ENCODE measurements around the gene SCRG1. TPM values are rescaled to one million over a fixed set of nuclear protein-coding genes. Genes with fewer than 3 reads are reported as not detected.

SCRG1 gene
- total RNA-seq, 1 donor = under 0.01 TPM

DNA sequence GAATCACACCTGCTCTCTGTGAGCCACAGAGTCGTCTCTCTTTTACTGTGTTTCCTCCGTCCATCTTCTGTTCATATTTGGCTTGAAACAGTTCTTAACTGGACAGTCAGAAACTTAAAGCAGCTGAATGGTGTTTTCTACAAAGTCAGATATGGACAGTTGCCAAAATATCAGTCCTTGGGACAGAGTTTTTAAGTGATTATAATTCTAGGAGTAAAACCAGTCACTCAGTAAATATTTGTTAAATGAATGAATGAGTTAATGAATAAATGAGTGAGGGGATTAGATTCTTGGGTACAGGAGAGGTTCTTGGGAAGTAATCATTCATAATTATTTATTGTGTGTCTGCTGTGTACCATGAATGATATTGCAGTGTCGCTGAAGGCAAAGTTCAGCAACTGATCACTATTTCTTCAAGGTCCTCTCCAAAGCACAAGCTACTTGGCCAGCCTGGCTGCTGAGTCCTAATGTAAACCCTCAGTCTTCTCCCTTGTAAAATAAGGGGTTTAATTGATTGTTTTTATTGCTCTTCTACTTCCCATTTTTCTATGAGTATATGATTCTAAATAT is 5.5 kb upstream of the SCRG1 start:
- TF ChIP-seq, protein P1, sequence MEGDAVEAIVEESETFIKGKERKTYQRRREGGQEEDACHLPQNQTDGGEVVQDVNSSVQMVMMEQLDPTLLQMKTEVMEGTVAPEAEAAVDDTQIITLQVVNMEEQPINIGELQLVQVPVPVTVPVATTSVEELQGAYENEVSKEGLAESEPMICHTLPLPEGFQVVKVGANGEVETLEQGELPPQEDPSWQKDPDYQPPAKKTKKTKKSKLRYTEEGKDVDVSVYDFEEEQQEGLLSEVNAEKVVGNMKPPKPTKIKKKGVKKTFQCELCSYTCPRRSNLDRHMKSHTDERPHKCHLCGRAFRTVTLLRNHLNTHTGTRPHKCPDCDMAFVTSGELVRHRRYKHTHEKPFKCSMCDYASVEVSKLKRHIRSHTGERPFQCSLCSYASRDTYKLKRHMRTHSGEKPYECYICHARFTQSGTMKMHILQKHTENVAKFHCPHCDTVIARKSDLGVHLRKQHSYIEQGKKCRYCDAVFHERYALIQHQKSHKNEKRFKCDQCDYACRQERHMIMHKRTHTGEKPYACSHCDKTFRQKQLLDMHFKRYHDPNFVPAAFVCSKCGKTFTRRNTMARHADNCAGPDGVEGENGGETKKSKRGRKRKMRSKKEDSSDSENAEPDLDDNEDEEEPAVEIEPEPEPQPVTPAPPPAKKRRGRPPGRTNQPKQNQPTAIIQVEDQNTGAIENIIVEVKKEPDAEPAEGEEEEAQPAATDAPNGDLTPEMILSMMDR (IDR thresholded peaks at IDR 0.05; ENCODE audit: insufficient read depth, low read depth, low read length) = no peak
- no peak overlapping the region for H3K4me3 ChIP-seq (ENCODE audit: low read depth, low read length)
- no peak for DNase-seq (ENCODE audit: low read depth)

DNA sequence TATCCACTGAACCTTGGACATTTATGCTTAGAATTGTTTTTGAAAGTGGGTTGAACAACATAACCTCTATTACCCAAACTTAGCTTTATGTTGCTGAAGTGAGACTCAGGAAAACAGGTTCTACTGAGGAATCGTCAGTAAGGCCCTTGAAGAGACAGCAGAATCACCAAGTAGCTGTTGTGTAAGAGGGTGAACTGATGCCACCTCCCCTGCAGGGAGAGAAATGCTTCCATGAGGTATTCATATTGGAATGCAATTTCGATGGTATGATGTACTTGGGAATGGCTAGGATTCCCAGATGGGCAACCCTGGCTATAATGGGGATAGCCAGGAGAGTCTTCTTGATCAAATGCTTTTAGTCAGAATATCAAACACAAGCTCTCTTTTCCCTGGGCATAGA is 4.1 kb upstream of the SCRG1 start:
- TF ChIP-seq, protein P1 (IDR thresholded peaks at IDR 0.05; ENCODE audit: insufficient read depth, low read depth, low read length) = no peak
- no peak overlapping the region for H3K4me3 ChIP-seq (ENCODE audit: low read depth, low read length)
- no peak for DNase-seq (ENCODE audit: low read depth)

DNA sequence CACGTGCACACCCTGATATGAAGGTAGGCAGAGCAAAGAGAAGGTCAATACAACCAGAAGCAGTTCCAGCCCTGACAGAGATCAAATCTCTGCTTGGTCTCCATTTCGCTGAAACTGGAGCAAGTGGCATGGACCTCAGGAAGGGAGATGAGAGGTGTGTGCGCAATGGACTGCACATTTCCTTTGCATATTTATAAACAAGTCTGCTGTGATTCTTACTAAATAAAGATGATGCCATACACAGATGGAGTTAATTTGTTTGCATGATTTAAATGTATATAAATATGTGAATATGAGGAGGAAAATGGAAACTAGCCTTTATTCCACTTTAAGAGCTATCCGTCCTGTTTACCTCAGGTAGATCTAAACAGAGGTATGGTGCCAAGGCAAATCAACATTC is 2.1 kb upstream of the SCRG1 start:
- no peak overlapping the region for H3K4me3 ChIP-seq (ENCODE audit: low read depth, low read length)
- TF ChIP-seq, protein P1 (IDR thresholded peaks at IDR 0.05; ENCODE audit: insufficient read depth, low read depth, low read length) = no peak
- no peak for DNase-seq (ENCODE audit: low read depth)

- DNase-seq (ENCODE audit: low read depth) = no peak
- H3K4me3 ChIP-seq (ENCODE audit: low read depth, low read length) = no peak overlapping the region
- TF ChIP-seq, protein P1 (IDR thresholded peaks at IDR 0.05; ENCODE audit: insufficient read depth, low read depth, low read length) = no peak
Observed at GRCh38 chr4:173398220-173398619, 696 bp downstream of the SCRG1 start.

DNA sequence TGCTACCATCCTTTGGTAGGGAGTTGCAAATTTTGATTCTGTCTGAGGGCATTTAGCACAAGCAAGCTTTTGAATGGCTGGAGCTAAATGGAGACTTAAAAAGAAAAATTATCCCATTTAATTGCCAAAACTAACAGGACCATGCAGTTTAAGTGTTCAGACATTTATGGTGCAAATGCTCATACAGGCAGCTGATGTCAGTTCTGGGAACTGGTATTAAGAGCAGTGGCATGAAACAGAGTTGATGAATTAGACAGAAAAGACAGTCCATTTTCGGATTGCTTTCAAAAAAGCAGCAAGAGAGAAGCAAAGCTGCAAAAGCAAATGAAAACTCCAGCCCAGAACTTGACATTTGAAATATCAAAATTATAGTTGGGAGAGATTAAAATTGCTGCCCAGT is 1.3 kb downstream of the SCRG1 start:
- no peak overlapping the region for H3K4me3 ChIP-seq (ENCODE audit: low read depth, low read length)
- TF ChIP-seq, protein P1 (IDR thresholded peaks at IDR 0.05; ENCODE audit: insufficient read depth, low read depth, low read length) = no peak
- no peak for DNase-seq (ENCODE audit: low read depth)

DNA sequence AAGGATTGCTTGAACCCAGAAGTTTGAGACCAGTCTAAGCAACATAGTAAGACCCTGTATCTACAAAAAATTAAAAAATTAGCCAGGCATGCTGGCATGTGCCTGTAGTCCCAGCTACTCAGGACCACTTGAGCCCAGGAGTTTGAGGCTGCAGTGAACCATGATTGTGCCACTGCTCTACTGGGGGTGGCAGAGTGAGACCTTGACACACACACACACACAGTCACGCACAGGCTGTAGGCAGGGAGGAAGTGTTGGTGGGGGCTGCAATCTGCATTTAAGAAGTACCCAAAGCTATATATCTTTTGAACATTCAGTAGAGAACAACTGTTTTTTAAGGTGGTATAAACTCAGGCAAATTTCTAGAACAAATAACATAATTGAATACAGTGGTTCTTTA is 7.2 kb downstream of the SCRG1 start:
- no peak for DNase-seq (ENCODE audit: low read depth)
- TF ChIP-seq, protein P1 (IDR thresholded peaks at IDR 0.05; ENCODE audit: insufficient read depth, low read depth, low read length) = no peak
- no peak overlapping the region for H3K4me3 ChIP-seq (ENCODE audit: low read depth, low read length)

GRCh38 chr4:173386751-173387150 is 12.2 kb downstream of the SCRG1 start:
- H3K4me3 ChIP-seq (ENCODE audit: low read depth, low read length) = no peak overlapping the region
- TF ChIP-seq, protein P1 (IDR thresholded peaks at IDR 0.05; ENCODE audit: insufficient read depth, low read depth, low read length) = no peak
- no peak for DNase-seq (ENCODE audit: low read depth)

All from fibroblast of villous mesenchyme (primary cell).